ENCODE data around the gene ZNF44. TPM values are rescaled to one million over a fixed set of nuclear protein-coding genes. Genes with fewer than 3 reads are reported as not detected.

The ZNF44 gene
- total RNA-seq, 2 donors from 2014 or later = 8.8 to 10.5 TPM

DNA sequence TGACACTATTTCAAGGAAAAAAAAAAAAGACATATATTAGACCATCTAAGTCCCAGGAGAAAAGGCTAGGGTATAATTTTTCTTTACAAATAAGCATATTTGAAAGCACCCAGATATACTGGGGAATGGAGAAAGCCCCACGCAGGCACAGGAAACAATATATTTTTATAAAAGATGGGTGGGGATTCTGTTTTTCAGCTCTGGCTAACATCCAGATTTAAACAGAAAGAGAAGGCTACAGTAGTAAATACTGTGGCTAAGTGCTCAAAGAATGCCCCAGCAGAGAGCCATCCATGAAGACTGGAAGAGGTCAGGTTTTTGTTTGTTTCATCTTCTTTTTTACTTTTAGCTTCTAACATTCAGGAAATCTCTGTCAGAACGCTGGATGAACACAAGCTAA is 16.0 kb downstream of the ZNF44 start:
- no peak overlapping the region for H3K27ac ChIP-seq
- WGBS, 2 donors = 94 to 98% methylated on average over 2 of the region's 2 CpGs
- peaks cover 0 to 15% (median 0%) of the 10 kb centered on the region in 3 donors for H3K9me3 ChIP-seq
- intact Hi-C loops (cut with DNase I) = no loop called here
- no peaks in the 10 kb centered on the region for H3K27me3 ChIP-seq
- H3K4me1 ChIP-seq = peaks cover 4% of the 10 kb centered on the region
- no peak for TF ChIP-seq POLR2A (IDR thresholded peaks at IDR 0.05)
- TF ChIP-seq, protein P1, sequence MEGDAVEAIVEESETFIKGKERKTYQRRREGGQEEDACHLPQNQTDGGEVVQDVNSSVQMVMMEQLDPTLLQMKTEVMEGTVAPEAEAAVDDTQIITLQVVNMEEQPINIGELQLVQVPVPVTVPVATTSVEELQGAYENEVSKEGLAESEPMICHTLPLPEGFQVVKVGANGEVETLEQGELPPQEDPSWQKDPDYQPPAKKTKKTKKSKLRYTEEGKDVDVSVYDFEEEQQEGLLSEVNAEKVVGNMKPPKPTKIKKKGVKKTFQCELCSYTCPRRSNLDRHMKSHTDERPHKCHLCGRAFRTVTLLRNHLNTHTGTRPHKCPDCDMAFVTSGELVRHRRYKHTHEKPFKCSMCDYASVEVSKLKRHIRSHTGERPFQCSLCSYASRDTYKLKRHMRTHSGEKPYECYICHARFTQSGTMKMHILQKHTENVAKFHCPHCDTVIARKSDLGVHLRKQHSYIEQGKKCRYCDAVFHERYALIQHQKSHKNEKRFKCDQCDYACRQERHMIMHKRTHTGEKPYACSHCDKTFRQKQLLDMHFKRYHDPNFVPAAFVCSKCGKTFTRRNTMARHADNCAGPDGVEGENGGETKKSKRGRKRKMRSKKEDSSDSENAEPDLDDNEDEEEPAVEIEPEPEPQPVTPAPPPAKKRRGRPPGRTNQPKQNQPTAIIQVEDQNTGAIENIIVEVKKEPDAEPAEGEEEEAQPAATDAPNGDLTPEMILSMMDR (IDR thresholded peaks at IDR 0.05) = no peak
- no peak overlapping the region for H3K4me3 ChIP-seq
- peaks cover 6 to 9% of the 10 kb centered on the region in 2 donors for H3K36me3 ChIP-seq (replicated peaks in 1 of 2; ENCODE audit: insufficient read depth in 1 of 2, low read depth in 2 of 2)
- DNase-seq = no peak
- no peak for ATAC-seq

DNA sequence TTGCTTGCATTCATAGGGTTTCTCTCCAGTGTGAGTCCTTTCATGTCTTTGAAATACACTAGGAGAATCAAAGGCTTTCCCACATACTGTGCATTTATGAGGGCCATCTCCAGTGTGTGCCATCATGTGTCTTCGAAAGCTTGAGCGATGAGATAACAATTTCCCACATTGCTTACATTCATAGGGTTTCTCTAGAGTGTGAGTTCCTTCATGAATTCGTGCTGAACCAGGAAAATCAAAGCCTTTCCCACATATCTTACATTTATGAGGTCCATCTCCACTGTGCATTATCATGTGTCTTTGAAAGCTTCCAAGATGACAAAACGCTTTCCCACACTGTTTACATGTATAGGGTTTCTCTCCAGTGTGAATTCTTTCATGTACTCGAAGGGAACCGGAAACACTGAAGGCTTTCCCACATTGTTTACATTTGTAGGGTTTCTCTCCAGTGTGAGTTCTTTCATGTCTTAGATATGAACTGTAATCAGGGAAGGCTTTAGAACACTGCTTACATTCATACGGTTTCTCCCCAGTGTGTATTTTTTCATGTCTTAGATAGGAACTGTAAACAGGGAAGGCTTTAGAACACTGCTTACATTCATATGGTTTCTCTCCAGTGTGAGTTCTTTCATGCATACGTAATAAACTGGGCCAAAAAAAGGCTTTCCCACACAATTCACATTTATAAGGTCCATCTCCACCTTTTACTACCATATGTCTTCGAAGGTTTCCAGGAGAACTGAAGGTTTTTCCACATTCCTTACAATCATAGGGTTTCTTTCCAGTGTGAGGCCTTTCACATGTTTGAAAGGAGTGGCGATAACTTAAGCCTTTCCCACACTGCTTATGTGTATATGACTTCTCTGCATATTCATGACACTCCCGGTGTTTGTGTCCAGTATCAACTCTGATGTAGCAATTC is 21.4 kb downstream of the ZNF44 start:
- ATAC-seq (no peak), DNase-seq (no peak)
- H3K27ac ChIP-seq = no peak overlapping the region
- peaks cover 23 to 24% of the 10 kb centered on the region in 2 donors for H3K36me3 ChIP-seq (replicated peaks in 1 of 2; ENCODE audit: insufficient read depth in 1 of 2, low read depth in 2 of 2)
- H3K27me3 ChIP-seq = no peaks in the 10 kb centered on the region
- H3K4me1 ChIP-seq = no peaks in the 10 kb centered on the region
- H3K9me3 ChIP-seq = peaks cover 0 to 53% (median 0%) of the 10 kb centered on the region in 3 donors
- TF ChIP-seq, protein P1 (IDR thresholded peaks at IDR 0.05) = no peak
- TF ChIP-seq POLR2A (IDR thresholded peaks at IDR 0.05) = no peak
- 95 to 99% methylated on average over 11 of the region's 11 CpGs for WGBS, 2 donors
- H3K4me3 ChIP-seq = no peak overlapping the region
- intact Hi-C loops (cut with DNase I) = no loop called here

DNA sequence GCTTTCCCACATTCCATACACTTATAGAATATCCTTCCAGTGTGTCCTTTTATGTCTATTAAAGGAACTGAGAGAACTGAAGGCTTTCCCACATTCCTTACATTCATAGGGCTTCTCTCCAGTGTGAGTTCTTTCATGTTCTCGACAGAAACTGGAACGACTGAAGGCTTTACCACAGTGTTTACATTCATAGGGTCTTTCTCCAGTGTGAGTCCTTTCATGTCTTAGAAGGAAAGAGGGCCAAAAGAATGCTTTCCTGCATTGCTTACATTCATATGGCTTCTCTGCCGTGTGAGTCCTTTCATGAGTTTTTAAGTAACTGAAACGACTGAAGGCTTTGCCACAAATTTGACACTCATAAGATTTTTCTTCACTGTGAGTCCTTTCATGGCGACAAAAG is 22.3 kb downstream of the ZNF44 start:
- intact Hi-C loops (cut with DNase I) = no loop called here
- no peaks in the 10 kb centered on the region for H3K27me3 ChIP-seq

DNA sequence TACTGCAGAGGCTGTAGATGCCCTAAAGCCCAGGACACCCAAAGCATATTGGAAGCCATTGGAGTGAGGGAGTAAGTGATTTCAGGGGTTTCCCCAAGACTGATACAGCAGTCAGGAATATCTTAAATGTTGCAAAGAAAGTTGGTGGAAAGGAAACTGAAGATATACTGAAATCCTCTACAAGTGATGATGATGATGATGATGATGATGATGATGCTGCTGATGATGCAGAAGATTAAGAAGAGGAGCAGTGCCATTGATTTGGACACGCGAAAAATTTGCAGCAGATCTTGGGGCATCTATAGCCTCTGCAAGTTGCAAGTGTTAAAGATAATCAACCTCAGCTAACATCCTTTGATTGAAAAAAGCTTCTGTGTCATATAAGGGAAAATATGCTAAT is 23.8 kb downstream of the ZNF44 start:
- TF ChIP-seq, protein P1 (IDR thresholded peaks at IDR 0.05) = no peak
- TF ChIP-seq POLR2A (IDR thresholded peaks at IDR 0.05) = no peak
- H3K36me3 ChIP-seq (replicated peaks in 1 of 2; ENCODE audit: insufficient read depth in 1 of 2, low read depth in 2 of 2) = peaks cover 23 to 24% of the 10 kb centered on the region in 2 donors
- DNase-seq (no peak), ATAC-seq (no peak)
- no peak overlapping the region for H3K27ac ChIP-seq
- 96 to 100% methylated on average over 2 of the region's 2 CpGs for WGBS, 2 donors
- H3K9me3 ChIP-seq = peaks cover 0 to 49% (median 0%) of the 10 kb centered on the region in 3 donors
- no peaks in the 10 kb centered on the region for H3K27me3 ChIP-seq
- H3K4me3 ChIP-seq = no peak overlapping the region
- no peaks in the 10 kb centered on the region for H3K4me1 ChIP-seq
- intact Hi-C loops (cut with DNase I) = no loop called here

More for the DNA sequence above, 22.3 kb downstream of the ZNF44 start:
- Histone ChIP-seq H3K36me3 (replicated peaks in 1 of 2; ENCODE audit: insufficient read depth in 1 of 2, low read depth in 2 of 2) (peaks cover 23 to 24% of the 10 kb centered on the region in 2 donors), H3K9me3 (peaks cover 0 to 51% (median 0%) of the 10 kb centered on the region in 3 donors), H3K4me3 (no peak overlapping the region), H3K27ac (no peak overlapping the region), H3K4me1 (no peaks in the 10 kb centered on the region)
- TF ChIP-seq POLR2A (IDR thresholded peaks at IDR 0.05) = no peak
- 93 to 97% methylated on average over 5 of the region's 5 CpGs for WGBS, 2 donors
- ATAC-seq (no peak), DNase-seq (no peak)

DNA sequence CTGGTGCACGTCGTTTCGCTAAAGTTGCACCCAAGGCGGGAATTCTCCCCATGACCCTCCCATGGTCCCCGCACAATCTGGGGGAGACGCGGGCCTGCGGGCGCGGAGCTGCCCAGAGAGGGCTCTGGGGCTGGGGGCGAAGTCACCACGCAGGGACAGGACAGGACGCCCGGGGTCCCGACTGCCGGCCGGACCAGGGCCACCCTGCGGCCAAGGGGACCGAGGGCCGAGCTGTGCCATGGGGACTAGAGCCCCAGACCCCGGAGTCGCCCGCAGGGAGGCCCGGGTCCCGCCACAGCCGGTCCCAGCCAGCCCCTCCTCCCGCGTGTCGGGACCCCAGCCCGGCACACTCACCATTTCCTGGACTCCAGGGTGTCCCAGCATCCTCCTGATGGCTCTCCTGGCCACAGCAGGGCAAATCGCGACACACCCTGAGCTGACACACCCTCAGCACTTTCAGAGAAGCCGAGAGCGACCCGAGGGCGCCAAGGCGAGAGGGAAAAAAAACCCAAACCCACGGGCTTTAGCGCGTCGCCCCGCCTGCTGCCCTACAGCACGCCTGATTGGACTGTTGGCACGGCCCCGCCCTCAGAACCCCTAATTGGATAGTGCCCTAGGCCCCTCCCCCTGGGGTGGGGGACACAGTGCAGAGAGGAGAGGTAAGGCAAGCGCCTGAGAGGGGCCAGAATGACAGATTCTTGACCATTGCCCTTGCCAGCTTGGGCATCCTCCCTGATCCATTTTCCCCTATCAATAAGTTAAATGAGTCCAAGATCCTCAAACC is 28.6 kb downstream of the ZNF44 start:
- DNase-seq (no peak), ATAC-seq (no peak)
- Histone ChIP-seq H3K36me3 (replicated peaks in 1 of 2; ENCODE audit: insufficient read depth in 1 of 2, low read depth in 2 of 2) (no peaks in the 10 kb centered on the region), H3K27ac (no peak overlapping the region), H3K9me3 (peaks cover 0 to 21% (median 0%) of the 10 kb centered on the region in 3 donors), H3K4me1 (no peaks in the 10 kb centered on the region), H3K27me3 (no peaks in the 10 kb centered on the region), H3K4me3 (no peak overlapping the region)
- WGBS, 2 donors = 59 to 65% methylated on average over 14 to 40 of the region's 46 CpGs
- intact Hi-C loops (cut with DNase I) = no loop called here
- TF ChIP-seq, protein P1 (IDR thresholded peaks at IDR 0.05) = no peak
- no peak for TF ChIP-seq POLR2A (IDR thresholded peaks at IDR 0.05)
